Stimulated activated naive CD8-positive, alpha-beta T cell treated with anti-CD3 and anti-CD28 coated beads, Interleukin-15, Interleukin-2, amounts not matched to agents 100 U/mL and 50 U/mL, for 24 hours (primary cell): Measurements from ENCODE around the gene FGA.

Experiments used
- ATAC-seq: fragments of 150-1000 bp; cut with Tn5 transposase; one replicate; pipeline ENCODE4 v1.10.0; 2021
- DNase-seq: peaks from one replicate; pipeline ENCODE4 v3.0.0; 2021

The FGA gene

GRCh38 chr4:154578919-154579318, 11.6 kb downstream of the FGA start:
- DNase-seq (no peak), ATAC-seq (no peak)

GRCh38 chr4:154577324-154577723, 13.2 kb downstream of the FGA start:
- DNase-seq (no peak), ATAC-seq (no peak)

DNA sequence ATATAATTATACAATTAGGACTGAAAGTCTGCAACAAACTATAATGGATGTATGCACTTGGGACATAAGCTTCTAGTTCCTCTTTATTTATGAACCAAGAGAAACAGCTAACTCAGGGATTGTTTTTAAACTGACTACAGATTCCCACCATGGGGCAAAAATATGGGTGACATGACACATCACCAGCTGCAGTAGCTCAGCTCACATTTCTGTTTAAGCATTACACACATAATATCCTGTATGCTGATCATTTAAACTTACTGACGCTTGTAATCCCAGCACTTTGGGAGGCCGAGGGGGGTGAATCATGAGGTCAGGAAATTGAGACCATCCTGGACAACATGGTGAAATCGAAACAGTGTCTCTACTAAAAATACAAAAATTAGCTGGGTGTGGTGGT, 16.2 kb downstream of the FGA start:
- no peak for DNase-seq
- ATAC-seq: no peak

DNA sequence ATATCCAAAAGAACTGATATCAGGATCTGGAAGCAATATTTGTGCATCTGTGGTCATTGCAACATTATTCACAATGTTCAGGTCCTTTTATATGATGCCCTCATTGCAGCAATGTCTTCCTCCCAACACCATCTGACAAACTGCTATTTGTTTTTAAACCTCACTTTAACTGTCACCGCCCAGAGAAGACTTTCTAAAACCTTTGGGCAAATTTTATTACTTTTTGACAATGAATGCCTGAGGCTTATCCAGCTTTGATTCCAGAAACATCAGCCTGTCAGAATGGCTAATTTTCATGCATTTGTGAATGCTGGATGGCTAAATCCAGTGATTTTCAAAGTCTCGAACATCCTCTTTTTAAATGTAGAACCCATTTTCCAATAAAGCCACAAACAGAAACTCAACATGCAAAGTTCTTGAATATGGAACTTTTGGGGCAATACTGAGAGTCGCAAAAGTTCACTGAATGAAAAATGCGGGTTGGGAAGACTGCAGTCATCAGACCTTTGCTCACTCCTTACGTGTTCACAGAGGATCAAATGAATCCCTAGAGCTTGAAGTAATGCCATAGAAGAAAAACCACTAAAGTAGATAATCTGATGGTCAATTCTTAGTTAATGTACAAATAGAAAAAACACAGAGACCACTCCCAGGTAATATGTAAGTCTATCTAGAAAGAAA, 17.2 kb downstream of the FGA start:
- ATAC-seq: no peak
- DNase-seq: no peak

DNA sequence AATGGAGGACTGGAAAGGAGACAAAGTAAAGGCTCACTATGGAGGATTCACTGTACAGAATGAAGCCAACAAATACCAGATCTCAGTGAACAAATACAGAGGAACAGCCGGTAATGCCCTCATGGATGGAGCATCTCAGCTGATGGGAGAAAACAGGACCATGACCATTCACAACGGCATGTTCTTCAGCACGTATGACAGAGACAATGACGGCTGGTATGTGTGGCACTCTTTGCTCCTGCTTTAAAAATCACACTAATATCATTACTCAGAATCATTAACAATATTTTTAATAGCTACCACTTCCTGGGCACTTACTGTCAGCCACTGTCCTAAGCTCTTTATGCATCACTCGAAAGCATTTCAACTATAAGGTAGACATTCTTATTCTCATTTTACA, 21.0 kb downstream of the FGA start:
- ATAC-seq (no peak), DNase-seq (no peak)

GRCh38 chr4:154569028-154569427, 21.5 kb downstream of the FGA start:
- no peak for ATAC-seq
- no peak for DNase-seq

DNA sequence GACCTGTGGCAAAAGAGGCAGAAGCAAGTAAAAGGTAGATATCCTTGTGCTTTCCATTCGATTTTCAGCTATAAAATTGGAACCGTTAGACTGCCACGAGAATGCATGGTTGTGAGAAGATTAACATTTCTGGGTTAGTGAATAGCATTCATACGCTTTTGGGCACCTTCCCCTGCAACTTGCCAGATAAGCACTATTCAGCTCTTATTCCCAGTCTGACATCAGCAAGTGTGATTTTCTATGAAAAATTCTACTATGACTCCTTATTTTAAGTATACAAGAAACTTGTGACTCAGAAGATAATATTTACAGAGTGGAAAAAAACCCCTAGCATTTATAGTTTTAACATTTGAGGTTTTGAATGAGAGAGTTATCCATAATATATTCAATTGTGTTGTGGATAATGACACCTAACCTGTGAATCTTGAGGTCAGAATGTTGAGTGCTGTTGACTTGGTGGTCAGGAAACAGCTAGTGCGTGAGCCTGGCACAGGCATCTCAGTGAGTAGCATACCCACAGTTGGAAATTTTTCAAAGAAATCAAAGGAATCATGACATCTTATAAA, 23.8 kb downstream of the FGA start:
- no peak for ATAC-seq
- DNase-seq: no peak

DNA sequence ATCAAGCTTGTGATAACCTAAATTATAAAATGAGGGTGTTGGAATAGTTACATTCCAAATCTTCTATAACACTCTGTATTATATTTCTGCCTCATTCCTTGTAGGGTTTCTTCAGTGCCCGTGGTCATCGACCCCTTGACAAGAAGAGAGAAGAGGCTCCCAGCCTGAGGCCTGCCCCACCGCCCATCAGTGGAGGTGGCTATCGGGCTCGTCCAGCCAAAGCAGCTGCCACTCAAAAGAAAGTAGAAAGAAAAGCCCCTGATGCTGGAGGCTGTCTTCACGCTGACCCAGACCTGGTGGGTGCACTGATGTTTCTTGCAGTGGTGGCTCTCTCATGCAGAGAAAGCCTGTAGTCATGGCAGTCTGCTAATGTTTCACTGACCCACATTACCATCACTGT, 24.8 kb downstream of the FGA start:
- ATAC-seq: no peak
- no peak for DNase-seq

DNA sequence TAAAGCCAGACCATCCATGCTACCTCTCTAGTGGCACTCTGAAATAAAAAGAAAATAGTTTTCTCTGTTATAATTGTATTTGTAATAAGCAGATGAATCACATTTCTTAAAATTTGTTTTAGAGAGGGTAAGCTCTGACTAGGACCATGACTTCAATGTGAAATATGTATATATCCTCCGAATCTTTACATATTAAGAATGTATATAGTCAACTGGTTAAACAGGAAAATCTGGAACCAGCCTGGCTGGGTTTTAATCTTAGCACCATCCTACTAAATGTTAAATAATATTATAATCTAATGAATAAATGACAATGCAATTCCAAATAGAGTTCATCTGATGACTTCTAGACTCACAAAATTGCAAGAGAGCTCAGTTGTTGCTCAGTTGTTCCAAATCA, 26.2 kb downstream of the FGA start:
- no peak for ATAC-seq

GRCh38 chr4:154562697-154563254, 27.8 kb downstream of the FGA start, which contains the start of gene FGB:
Gene FGB, plus strand, starts transcription at chr4:154563011. Its CDS starts 8 bp downstream, at chr4:154563019.
- DNase-seq (no peak), ATAC-seq (no peak)

More for the DNA sequence above, 26.2 kb downstream of the FGA start:
- DNase-seq: no peak

- no peak for ATAC-seq
- no peak for DNase-seq
These were observed 29.7 kb downstream of the FGA start for GRCh38 chr4:154560824-154561231.

GRCh38 chr4:154560419-154560801, 30.1 kb downstream of the FGA start:
- no peak for ATAC-seq
- DNase-seq: no peak

- peak; percentile 40 for ATAC-seq
- no peak for DNase-seq
These were observed 30.8 kb downstream of the FGA start for GRCh38 chr4:154559494-154560418.

DNA sequence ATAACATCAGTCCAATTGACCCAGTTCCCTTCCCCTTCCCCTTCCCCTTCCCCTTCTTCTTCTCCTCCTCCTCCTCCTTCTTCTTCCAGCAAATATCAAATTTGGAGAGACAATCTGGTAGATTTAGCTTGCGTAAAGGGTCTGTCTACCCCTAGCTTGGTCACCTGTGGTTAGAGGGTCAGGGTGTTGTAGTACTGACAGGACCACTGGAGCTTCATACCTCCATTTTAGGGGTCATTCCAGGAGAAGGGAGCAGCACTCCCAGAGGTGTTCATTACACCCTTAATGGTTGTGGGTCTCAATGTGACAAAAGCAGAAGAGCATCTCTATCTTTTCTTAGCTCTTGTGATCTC, 31.4 kb downstream of the FGA start:
- DNase-seq (no peak), ATAC-seq (no peak)

DNA sequence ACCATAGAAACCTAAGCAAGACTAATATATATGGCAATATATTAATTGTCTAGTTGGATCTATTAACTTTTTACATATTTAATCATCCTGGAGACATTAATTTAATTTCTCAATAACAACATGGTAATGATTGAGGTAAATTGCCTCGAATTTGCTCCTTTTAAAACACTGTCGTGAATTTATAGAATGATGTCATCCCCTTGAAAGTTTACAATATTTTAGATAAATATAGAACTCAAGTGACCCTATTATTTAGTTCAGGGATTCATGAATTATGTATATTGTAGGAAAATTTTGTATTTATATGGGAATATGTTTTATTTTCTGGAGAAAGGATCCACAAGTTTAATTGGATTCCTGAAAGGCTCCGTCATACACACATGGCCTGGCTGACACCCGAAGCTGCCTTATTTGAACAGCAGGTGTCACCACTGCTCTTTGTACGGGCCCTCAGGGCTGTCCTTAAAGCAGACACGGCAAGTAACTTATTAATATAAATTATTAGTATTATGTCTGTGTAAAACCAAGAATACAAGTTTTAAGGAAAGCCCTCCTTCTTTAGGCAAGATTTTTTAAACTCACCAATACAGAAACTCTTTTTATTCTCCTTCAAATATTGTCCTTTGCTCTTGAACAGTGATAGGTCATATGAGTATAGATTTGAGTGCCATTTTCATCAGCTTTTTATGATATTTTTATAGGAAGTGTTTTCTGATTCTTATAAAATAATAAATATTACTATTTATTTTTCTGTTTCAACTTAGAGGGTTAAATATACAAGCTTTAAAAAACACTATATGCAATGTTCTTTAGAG, 38.5 kb downstream of the FGA start:
- ATAC-seq: no peak

DNA sequence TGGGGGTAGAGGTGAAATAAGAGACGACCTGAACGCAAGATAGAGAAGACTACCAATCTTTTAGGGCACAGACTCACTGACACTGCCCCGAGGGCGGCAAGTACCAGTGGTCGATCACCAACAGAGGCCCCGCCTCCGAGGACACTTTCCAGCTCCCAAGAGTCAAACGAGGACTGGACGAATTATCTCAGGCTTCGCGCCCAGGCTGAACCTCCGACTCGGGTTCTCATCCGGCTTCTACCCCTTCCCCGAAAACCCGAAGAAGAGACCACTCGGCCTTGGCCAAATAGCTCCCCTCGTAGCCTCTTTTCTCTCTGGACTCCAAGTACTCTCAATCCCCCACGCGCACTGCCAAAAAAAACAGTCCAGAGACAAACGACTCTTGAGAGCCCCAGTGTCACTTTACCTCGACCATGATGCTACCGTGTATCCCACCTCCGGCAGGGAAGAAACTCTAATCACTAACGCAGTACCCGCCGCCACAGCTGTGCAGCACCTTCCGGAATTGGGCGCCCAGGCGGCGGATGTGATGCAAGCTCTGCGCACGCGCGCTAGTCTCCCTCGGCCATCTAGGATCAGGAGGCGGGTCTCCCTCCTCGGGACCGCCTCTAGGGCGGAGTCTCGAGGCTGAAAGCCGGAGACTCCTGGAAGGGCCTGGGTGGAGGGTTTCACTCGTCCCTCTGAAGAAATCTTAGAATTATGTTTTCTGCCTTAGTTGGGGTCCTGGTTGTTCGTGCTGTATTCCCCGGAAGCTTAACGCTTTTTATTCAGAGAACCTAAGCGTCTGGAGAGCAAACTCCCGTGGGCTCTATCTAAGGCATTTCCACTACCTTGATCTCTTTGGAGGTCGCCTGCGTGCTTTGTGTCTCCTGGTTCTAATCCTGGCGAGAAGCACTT, 40.4 kb downstream of the FGA start, which contains the start of gene PLRG1:
Gene PLRG1, minus strand, starts transcription at position 507 of the 897 bp plus-strand sequence. Its CDS starts 92 bp downstream, at position 415.
- ATAC-seq: peak; percentile 100
- peak; percentile 96 for DNase-seq

More for the DNA sequence above, 38.5 kb downstream of the FGA start:
- DNase-seq: peak; percentile 67

DNA sequence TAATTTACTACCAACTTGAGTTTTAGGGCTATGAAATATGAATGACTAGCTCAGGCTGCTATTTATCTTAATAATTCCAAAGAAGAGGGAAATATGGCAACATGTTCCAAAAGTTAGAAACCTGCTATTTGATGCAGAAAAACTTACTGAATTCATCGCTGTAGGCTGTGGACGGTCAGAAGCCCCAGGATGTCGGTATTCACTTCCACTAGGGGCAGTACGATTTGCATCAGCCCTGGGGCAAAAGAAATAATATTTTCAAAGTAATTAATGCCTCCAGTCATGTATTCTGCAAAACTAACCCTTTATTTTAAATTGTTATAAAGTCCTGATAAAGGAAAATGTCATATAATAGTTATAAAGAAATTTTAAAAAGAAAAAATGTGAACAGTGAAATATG, 44.9 kb downstream of the FGA start:
- DNase-seq (no peak), ATAC-seq (no peak)

DNA sequence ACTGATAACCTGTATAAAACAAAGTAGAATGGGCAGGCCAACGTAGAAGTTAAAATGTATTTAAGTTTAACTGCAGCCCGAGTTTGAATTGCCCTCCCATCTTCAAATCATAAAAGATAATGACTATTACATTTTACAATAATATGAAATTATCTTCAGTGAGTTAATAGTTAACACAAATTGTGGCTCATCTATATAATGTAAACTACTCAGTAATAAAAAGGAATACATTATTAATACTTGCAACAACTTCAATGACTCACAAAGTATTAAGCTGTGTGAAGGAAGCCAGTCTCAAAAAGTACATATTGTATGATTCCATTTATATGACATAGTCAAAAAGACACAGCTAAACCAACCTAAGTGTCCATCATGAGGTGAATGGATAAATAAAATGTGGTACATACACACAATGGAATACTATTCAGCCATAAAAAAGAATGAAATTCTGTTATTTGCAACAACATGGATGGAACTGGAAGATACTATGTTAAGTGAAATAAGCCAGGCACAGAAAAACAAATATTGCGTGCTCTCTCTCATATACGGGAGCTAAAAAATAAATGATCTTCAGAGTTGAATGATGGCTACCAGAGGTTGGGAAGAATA, 48.2 kb downstream of the FGA start:
- ATAC-seq: no peak

More for the DNA sequence above, 48.2 kb downstream of the FGA start:
- no peak for DNase-seq
